ENCODE data around the gene YKT6.
A peak's percentile ranks its signal among the peaks of the same experiment; 100 is the strongest.
"Not testable (repeated sequence)": the region's sequence is repeated elsewhere in the genome, so short reads cannot be mapped to it uniquely, and the experiment has no call there.

Gene YKT6

GRCh38 chr7:44194069-44194468 is 6.7 kb upstream of the YKT6 start:
- no peak for DNase-seq

- DNase-seq: no peak
Measured at GRCh38 chr7:44194562-44195145, 6.1 kb upstream of the YKT6 start.

- DNase-seq: no peak
Measured at GRCh38 chr7:44195889-44196288, 4.9 kb upstream of the YKT6 start.

- peak; percentile 54 for DNase-seq
Measured at GRCh38 chr7:44196450-44196872, 4.3 kb upstream of the YKT6 start.

GRCh38 chr7:44197474-44197873 is 3.3 kb upstream of the YKT6 start:
- no peak for DNase-seq

GRCh38 chr7:44200163-44200562 is 615 bp upstream of the YKT6 start:
- not testable (repeated sequence) for DNase-seq

- DNase-seq: no peak
Measured at GRCh38 chr7:44201813-44202212, 1.0 kb downstream of the YKT6 start.

GRCh38 chr7:44206008-44206407 is 5.2 kb downstream of the YKT6 start:
- DNase-seq: no peak

GRCh38 chr7:44208085-44208484 is 7.3 kb downstream of the YKT6 start:
- no peak for DNase-seq

- DNase-seq: no peak
Measured at GRCh38 chr7:44210107-44210506, 9.3 kb downstream of the YKT6 start.

GRCh38 chr7:44211126-44211675 is 10.4 kb downstream of the YKT6 start:
- DNase-seq: no peak

- no peak for DNase-seq
Measured at GRCh38 chr7:44212018-44212417, 11.2 kb downstream of the YKT6 start.

GRCh38 chr7:44212581-44213184 is 11.9 kb downstream of the YKT6 start:
- DNase-seq: no peak

GRCh38 chr7:44213206-44213876 is 12.6 kb downstream of the YKT6 start:
- DNase-seq: no peak

GRCh38 chr7:44213877-44214388 is 13.2 kb downstream of the YKT6 start:
- no peak for DNase-seq

GRCh38 chr7:44215531-44215930 is 14.8 kb downstream of the YKT6 start:
- no peak for DNase-seq

- DNase-seq: peak; percentile 42
Measured at GRCh38 chr7:44216019-44216418, 15.2 kb downstream of the YKT6 start.

GRCh38 chr7:44216521-44217222 is 15.9 kb downstream of the YKT6 start:
- no peak for DNase-seq

GRCh38 chr7:44217223-44217714 is 16.5 kb downstream of the YKT6 start:
- DNase-seq: no peak

- no peak for DNase-seq
Measured at GRCh38 chr7:44217852-44218402, 17.1 kb downstream of the YKT6 start.

- DNase-seq: no peak
Measured at GRCh38 chr7:44218418-44219201, 17.8 kb downstream of the YKT6 start.

All from NCI-H1092 (cell line).